Subcutaneous adipose tissue (tissue), 4 donors: Measurements from ENCODE around the gene MAPK14. TPM values are rescaled to one million over a fixed set of nuclear protein-coding genes. Genes with fewer than 3 reads are reported as not detected.

Experiments used
- total RNA-seq, 4 donors: library from RNA; depleted of rRNA; stranded (reverse); fragments of >200 nt; gene quantifications; one replicate each; pipeline ENCODE4 v1.1.0, GENCODE V29; 2016
- TF ChIP-seq, protein P1 (sequence below): fragments of 450-650 bp; IDR thresholded peaks from one replicate; pipeline ENCODE4 v1.5.1; 2016; ENCODE audit warnings: low read depth, mild to moderate bottlenecking, control low read depth, antibody characterized with exemption, moderate library complexity

MAPK14 gene
- total RNA-seq, 4 donors from 2014 or later, result 78.2 to 96.5 (median 88.8) TPM

DNA sequence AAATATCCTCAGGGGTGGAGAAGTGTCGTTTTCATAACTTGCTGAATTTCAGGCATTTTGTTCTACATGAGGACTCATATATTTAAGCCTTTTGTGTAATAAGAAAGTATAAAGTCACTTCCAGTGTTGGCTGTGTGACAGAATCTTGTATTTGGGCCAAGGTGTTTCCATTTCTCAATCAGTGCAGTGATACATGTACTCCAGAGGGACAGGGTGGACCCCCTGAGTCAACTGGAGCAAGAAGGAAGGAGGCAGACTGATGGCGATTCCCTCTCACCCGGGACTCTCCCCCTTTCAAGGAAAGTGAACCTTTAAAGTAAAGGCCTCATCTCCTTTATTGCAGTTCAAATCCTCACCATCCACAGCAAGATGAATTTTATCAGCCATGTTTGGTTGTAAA is 82.4 kb downstream of the MAPK14 start:
- TF ChIP-seq, protein P1, sequence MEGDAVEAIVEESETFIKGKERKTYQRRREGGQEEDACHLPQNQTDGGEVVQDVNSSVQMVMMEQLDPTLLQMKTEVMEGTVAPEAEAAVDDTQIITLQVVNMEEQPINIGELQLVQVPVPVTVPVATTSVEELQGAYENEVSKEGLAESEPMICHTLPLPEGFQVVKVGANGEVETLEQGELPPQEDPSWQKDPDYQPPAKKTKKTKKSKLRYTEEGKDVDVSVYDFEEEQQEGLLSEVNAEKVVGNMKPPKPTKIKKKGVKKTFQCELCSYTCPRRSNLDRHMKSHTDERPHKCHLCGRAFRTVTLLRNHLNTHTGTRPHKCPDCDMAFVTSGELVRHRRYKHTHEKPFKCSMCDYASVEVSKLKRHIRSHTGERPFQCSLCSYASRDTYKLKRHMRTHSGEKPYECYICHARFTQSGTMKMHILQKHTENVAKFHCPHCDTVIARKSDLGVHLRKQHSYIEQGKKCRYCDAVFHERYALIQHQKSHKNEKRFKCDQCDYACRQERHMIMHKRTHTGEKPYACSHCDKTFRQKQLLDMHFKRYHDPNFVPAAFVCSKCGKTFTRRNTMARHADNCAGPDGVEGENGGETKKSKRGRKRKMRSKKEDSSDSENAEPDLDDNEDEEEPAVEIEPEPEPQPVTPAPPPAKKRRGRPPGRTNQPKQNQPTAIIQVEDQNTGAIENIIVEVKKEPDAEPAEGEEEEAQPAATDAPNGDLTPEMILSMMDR, result no peak

DNA sequence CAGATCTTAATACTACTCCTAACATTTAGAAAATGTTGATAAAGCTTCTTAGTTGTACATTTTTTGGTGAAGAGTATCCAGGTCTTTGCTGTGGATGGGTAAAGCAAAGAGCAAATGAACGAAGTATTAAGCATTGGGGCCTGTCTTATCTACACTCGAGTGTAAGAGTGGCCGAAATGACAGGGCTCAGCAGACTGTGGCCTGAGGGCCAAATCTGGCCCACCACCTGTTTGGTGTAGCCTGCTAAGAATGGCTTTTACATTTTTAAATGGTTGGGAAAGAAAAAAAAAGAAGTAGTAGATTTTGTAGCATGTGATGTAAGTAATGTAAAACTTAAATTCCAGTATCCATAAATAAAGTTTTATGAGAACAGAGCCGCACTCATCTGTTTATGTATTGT is 83.3 kb downstream of the MAPK14 start:
- TF ChIP-seq, protein P1, result no peak

DNA sequence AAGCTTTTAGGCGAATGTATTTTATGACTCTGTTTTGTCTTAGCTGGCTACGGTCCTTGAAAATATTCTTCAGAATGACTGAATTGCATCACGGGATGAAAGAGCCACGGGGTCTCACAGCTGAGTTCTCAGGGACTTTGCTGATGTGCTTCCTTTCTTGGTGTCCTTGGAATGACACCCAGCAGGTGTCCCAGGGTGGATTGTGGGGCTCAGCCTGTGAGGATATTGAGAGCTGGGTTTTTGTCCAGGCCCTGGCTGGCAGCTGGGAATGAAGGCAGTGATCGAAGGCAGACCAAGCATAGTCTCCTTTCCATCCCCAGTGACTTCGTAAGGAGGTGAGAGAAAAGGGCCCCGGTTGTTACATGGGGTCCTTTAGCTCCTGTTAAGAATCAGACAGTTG is 83.9 kb downstream of the MAPK14 start:
- TF ChIP-seq, protein P1, result no peak

DNA sequence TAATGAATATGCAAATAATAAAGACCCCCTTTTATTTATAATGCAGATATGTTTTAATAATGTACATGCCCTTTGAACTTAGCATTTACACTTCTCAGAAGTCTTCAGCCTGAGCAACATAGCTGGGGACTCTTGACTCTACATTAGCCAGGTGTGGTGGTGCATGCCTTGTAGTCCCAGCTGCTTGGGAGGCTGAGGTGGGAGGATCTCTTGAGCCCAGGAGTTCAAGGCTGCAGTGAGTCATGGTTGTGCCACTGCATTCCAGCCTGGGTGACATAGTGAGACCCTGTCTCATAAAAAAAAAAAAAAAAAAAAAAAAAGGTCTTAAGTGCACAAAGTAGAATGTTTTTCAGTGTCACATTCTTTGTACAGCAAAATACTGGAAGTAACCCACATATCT is 85.4 kb downstream of the MAPK14 start:
- TF ChIP-seq, protein P1, result no peak

DNA sequence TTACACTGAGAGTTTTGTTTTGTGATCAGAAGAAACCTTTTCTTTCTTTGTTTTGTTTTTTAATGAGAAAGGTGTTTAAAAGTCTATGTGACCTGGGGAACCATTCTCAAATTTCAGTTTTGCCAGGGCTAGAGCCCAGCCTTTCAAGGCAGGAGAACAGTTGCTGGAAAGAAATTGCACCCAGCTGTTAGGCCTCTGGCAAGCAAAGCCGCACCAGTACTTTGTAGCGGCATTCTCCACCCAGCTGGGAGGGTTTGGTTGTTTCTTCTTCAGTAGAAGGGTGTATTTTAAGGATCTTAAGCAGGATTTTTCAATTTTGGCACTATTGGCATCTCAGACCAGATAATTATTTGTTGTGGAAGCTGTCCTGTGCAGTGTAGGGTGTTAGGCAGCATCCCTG is 86.1 kb downstream of the MAPK14 start:
- TF ChIP-seq, protein P1, result no peak

- TF ChIP-seq, protein P1, result no peak
These were observed 87.3 kb downstream of the MAPK14 start for GRCh38 chr6:36114798-36115408.

DNA sequence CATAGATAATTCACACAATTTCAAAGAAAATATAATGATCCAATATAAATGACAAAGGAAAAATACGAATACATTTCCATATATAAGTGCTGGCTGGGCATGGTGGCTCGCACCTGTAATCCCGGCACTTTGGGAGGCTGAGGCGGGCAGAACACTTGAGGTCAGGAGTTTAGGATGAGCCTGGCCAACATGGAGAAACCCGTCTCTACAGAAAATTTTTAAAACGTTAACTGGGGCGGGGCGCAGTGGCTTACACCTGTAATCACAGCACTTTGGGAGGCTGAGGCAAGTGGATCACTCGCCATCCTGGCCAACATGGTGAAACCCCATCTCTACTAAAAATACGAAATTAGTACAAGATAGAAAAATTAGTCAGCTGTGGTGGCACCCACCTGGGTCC is 87.8 kb downstream of the MAPK14 start:
- TF ChIP-seq, protein P1, result no peak
